ENCODE data around the gene TGM3. TPM values are rescaled to one million over a fixed set of nuclear protein-coding genes. Genes with fewer than 3 reads are reported as not detected.

The TGM3 gene
- total RNA-seq, 1 experiment from 2014 or later, result 0.11 TPM

GRCh38 chr20:2335096-2335870, 39.5 kb downstream of the TGM3 start:
- no peak overlapping the region for H3K4me3 Mint-ChIP-seq
- ChIA-PET POLR2A (interaction anchor here (0.6 kb wide), 1 partner anchor 558 kb away, joined by 3 read pairs; no protein-coding TSS in a partner anchor), CTCF (interaction anchor here (1.5 kb wide), 1 partner anchor 128 kb away, joined by 5 read pairs; no protein-coding TSS in a partner anchor)
- no peak for TF ChIP-seq OVOL2 (CRISPR knock-in tag; IDR thresholded peaks at IDR 0.05; ENCODE audit: borderline replicate concordance)
- TF ChIP-seq AFF4 (CRISPR knock-in tag; IDR thresholded peaks at IDR 0.05; ENCODE audit: borderline replicate concordance), result no peak
- TF ChIP-seq SMAD3 (CRISPR knock-in tag; IDR thresholded peaks at IDR 0.05; ENCODE audit: borderline replicate concordance), result no peak
- TF ChIP-seq AR (CRISPR knock-in tag; IDR thresholded peaks at IDR 0.05), result no peak
- no peak for TF ChIP-seq SOX15 (CRISPR knock-in tag; IDR thresholded peaks at IDR 0.05)
- TF ChIP-seq MXD4 (CRISPR knock-in tag; IDR thresholded peaks at IDR 0.05; ENCODE audit: borderline replicate concordance), result no peak
- TF ChIP-seq CREB1 (CRISPR knock-in tag; IDR thresholded peaks at IDR 0.05), result no peak
- no peak for TF ChIP-seq SMAD4 (CRISPR knock-in tag; IDR thresholded peaks at IDR 0.05)
- no peak for TF ChIP-seq ERG (CRISPR knock-in tag; IDR thresholded peaks at IDR 0.05)
- no peak for TF ChIP-seq CBFB (CRISPR knock-in tag; IDR thresholded peaks at IDR 0.05; ENCODE audit: low read depth)
- TF ChIP-seq IRF2 (CRISPR knock-in tag; IDR thresholded peaks at IDR 0.05; ENCODE audit: borderline replicate concordance, low read depth), result no peak
- TF ChIP-seq NR2C2 (CRISPR knock-in tag; IDR thresholded peaks at IDR 0.05), result no peak
- no peak for TF ChIP-seq ZNF423 (CRISPR knock-in tag; IDR thresholded peaks at IDR 0.05)
- TF ChIP-seq ZNF396 (CRISPR knock-in tag; IDR thresholded peaks at IDR 0.05; ENCODE audit: borderline replicate concordance), result no peak
- no peak for TF ChIP-seq ZNF263 (CRISPR knock-in tag; IDR thresholded peaks at IDR 0.05; ENCODE audit: low read depth)
- no peak for TF ChIP-seq GABPB1 (CRISPR knock-in tag; IDR thresholded peaks at IDR 0.05)
- TF ChIP-seq CDX4 (CRISPR knock-in tag; IDR thresholded peaks at IDR 0.05; ENCODE audit: borderline replicate concordance), result no peak
- H3K4me1 Mint-ChIP-seq, result no peaks in the 10 kb centered on the region
- H3K36me3 Mint-ChIP-seq, result no peaks in the 10 kb centered on the region
- H3K27me3 Mint-ChIP-seq (ENCODE audit: low read depth), result no peaks in the 10 kb centered on the region
- no peak for DNase-seq (ENCODE audit: low spot score)
- H3K27ac Mint-ChIP-seq, result no peak overlapping the region
- no peaks in the 10 kb centered on the region for H3K9me3 Mint-ChIP-seq
- no peak for ATAC-seq
